Right lung (tissue), 5 donors: ENCODE results near the gene NQO2. TPM values are rescaled to one million over a fixed set of nuclear protein-coding genes. Genes with fewer than 3 reads are reported as not detected.
"Not testable (repeated sequence)": the region's sequence is repeated elsewhere in the genome, so short reads cannot be mapped to it uniquely, and the experiment has no call there.

Experiments
- DNase-seq, 2 donors: peaks; one replicate each; pipeline ENCODE4 v3.0.0-alpha.2; 2013
- polyA plus RNA-seq, 5 donors: library from polyadenylated mRNA; unstranded; fragments of 120-200 nt; gene quantifications; one replicate each; pipeline versions ENCODE4 v1.2.1 to v1.2.3, GENCODE V29; 2013; ENCODE audit warnings: inconsistent platforms in 1 of 5, low replicate concordance in 1 of 5; ENCODE audit not compliant: insufficient read length in 5 of 5, insufficient read depth in 1 of 5

Gene NQO2
- polyA plus RNA-seq, 5 donors = 25.8 to 36.6 (median 29.5) TPM

DNA sequence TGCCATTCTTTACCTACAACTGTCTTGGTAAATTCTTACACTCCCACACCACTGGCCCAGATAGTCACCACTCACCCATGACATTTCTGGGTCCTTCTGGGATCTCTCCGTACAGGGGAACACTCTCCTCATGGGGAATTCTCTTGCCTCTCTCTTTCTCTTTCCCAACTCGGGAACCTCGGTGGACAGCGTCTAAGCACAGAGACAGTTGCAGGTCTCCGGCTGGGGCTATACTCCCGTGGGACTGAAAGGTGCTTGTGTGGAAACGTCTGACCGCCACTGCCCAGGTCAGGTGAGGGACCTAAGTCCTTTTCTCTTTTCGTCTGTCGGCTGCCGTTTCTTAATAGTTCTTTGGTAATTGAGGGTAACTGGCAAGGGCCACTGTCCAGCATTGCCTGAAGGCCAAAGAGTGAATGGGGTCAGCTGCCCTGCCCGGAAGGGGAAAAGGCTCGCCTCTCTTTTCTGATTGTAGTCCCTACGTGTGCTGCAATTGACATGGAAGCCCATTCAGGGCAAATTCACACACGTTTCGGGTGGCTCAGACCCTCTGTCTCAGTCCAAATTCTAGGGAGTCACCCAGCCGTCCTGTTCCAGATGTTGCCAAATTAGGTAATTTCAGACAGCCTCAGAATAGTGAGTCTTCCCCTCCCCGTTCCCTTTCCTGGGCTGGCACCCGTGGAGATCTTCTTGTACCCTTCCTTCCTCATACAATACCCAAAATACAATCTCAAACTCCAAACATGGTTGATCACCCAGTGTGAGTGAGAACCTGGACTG lies 37.4 kb downstream of the NQO2 start:
- no peak for DNase-seq

DNA sequence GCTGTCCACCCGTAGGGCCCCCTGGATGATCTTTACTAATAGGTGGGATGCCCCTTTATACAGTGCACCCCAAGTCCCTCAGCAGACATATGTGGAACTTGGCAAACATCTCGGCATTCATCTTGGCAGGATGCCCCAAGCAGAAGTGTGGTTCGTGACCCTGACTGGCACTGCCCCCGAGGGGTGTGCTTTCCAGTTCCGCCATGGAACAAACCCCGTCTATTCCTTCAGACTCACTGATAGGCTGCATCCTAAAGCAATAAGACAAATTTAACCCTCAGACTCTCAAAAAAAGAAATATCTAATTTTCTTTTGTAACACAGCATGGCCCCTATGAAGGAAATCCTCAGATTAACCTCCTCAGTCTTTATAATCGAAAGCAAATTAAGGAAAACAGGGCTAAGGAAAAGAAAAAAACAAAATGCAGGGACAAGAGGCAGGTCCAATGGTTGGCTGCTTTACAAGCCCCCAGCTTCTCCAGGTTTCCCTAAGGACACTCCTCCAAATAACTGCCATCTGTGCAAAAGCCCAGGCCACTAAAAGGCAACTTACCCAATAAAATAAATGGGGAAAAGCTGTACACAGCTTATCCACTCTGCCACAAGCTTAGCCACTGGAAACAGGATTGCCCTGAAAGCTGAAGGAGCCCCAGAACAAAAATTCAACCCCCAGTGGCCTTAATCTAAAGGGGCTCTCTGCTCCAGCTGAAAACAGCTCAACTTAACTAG lies 38.1 kb downstream of the NQO2 start:
- DNase-seq = no peak

DNA sequence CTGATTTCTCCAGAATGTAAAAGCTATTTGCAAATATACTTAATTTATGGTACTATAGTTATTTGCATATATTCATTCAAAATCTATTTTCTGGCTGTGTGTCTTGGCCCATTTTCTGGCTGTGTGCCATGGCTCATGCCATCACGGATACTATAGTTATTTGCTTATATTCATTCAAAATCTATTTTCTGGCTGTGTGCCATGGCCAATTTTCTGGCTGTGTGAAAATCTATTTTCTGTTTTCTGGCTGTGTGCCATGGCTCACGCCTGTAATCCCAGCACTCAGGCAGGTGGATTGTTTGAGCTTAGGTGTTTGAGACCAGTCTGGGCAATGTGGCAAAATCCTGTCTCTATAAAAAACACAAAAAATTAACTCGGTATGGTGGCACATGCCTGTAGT lies 39.7 kb downstream of the NQO2 start:
- DNase-seq = no peak

DNA sequence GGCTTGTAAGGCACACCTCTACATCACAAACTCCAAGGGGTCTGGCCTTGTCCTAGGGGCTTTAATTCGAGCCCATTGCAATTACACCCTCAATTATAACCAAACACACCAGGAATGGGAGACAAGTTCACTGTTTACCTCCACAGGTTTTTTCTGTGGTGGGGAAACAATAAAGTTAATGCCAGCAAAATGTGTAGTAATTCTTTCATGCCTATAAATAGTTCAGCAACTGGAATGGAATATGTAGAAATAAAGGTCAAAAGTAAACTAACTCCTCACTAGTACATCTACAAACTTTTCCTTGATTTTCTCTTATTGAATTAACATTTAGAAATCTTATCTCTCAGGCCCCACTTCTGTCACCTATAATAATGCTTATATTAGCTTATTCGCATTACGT lies 41.5 kb downstream of the NQO2 start:
- no peak for DNase-seq

DNA sequence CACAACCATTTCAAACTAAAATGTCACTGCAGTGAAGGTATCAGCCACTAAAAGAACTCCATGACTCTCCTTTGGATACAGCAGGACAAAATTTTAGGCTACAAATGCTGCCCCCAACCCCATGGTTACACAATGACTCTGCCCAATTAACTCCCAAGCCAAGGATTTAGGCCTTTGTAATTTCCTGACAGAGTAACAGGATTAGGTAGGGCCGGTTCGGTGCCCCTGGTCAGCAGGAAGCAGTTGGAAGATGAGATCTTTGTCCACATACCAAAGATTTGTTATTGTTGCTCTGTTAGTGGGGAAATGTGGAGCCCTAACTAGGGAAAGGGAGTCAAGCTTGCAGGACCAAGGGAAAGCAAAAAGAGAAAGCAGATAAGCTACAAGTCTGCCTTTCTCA lies 41.9 kb downstream of the NQO2 start:
- DNase-seq = no peak

DNA sequence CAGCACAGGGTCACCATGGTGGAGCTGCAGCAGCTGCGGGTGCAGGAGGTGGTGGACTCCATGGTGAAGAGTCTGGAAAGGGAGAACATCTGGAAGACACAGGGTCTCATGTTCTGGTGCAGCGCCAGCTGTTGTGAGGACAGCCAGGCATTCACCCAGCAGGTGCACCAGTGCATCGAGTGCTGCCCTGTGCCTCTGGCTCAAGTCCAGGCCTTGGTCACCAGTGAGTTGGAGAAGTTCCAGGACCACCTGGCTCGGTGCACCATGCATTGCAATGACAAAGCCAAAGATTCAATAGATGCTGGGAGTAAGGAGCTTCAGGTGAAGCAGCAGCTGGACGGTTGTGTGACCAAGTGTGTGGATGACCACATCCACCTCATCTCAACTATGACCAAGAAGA lies 45.7 kb downstream of the NQO2 start:
- DNase-seq = no peak

DNA sequence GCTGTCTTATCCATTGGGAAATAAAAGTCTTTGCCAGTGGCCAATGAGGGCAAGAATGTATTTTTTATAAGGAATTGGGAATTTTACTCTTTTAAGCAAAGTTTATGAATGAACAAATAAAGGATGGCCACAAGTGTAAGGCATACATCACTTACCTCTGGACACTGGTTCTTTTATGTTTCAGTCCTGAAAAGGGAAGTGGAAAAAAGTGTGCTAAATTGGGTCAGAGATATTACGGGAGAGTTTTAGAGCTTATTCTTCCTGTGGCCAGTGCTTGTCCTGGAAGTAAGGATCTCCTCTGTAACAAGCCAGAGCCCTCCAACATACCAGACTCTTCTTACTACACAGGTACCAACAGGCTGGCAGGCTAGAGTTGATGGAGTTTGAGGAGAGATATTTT lies 46.1 kb downstream of the NQO2 start:
- DNase-seq = no peak

DNA sequence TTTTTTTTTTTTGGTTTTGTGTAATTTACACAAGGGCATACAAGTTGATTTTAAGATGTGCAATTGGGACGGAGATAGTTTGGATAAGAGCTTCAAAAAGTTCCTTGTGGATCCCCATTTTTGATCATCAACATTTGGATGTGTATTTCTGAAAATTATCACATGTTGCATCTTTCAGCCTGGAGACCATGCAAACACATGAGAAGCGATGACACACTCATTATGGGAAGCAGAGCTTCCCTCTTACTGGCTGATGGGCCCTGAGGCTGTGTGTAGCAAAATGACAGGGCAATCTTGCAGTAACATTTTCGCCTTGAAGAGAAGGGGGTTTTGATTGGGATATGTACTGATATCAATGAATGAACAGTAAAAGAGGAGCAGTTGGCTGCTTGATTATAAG lies 46.6 kb downstream of the NQO2 start:
- no peak for DNase-seq

DNA sequence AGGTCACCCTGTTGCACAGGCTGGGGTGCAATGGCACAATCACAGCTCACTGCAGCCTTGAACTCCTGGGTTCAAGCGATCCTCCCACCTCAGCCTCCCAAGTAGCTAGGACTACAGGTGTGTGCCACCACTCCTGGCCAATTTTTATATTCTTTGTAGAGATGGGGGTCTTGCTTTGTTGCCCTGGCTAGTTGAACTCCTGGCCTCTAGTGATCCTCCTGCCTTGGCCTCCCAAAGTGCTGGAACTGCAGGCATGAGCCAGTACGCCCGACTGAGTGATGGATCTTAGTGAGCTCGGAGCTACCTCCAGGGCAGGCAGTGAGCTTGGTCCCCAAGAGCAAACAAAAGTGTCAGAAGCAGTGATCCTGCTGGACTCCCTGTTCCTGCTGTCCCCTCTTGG lies 48.3 kb downstream of the NQO2 start:
- not testable (repeated sequence) for DNase-seq

DNA sequence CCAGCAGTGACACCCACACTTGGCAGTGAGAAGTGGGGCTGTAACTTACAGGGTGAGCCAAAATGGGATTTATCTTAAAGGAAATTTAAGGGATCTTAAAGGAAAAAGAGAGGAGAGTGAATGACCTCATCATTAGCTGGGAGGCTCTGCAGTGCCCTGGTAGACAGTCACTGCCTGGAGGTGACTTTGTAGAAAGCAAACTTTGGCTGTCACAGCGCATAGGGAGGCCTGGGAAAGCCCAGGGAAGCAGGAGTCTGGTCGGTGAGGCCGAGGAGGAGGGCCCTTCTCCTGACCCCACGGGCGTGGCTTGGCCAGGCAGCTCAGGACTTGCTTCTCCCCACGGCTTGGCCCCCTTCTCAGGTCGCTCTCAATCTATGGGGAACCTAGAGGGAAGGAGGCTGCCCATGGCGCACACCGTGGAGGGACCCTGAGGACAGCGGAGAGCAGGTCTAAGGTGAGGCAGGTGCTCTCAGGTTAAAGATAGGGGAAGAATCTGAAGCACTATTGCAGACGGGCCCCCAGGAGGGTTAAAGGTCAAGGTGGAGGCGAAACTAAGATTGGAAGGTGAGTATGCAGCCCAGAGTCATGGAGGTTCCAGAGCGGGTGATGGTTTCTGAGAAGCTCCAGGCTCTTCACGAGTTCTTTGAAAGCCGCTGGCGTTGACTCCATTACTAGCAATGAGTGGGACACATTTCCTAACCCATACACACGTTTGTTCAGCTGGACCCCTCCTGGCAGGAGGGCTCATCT lies 53.0 kb downstream of the NQO2 start:
- DNase-seq = no peak

DNA sequence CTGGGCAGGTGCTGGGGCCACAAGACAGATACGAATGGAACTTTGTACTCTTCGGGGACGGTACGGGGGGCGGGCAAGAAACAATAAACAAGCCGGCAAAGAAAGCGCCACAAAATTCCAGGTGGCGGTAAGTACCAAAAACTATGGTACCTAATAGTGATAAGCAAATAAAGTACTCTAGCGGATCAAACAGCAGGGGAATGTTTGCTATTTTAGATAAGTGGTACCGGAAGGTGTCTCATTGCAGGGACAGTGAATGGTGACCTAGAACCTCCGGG lies 53.5 kb downstream of the NQO2 start:
- DNase-seq = no peak

DNA sequence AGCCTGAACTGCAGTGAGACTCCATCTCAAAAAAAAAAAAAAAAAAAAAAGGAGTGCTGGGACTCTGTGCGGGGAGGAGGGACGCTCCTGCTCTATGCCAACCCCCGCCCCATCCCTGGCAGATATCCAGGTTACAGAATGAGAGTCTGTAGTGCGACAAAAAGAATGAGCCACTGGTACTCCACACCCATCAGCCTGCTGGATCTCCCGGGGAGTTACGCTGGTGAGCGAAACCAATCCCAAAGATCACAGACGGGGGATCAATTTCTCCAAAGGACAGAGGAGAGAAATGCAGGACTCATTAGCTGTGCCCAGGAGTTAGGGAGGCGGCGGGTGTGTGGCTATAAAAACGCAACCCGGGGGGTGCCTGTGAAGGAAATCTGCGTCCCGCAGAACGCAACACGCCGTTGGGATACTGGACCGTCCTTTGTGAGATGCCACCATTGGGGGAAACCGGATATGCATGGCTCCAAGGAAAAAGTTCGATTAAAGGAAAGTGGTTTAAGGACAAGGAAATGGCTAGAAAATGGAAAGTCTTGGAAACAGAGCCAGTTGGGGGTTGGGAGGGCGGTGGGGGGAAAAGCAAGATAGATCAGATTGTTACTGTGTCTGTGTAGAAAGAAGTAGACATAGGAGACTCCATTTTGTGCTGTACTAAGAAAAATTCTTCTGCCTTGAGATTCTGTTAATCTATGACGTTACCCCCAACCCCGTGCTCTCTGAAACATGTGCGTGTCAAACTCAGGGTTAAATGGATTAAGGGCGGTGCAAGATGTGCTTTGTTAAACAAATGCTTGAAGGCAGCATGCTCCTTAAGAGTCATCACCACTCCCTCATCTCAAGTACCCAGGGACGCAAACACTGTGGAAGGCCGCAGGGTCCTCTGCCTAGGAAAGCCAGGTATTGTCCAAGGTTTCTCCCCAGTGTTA lies 54.8 kb downstream of the NQO2 start:
- peak in 1 of 2 donors; percentile 53 for DNase-seq

DNA sequence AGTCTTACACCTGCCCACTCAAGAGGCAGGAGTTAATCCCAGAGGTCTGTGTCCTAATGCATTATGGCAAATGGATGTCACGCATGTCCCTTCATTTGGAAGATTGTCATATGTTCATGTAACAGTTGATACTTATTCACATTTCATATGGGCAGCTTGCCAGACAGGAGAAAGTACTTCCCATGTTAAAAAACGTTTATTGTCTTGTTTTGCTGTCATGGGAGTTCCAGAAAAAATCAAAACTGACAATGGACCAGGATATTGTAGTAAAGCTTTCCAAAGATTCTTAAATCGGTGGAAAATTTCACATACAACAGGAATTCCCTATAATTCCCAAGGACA lies 55.4 kb downstream of the NQO2 start:
- not testable (repeated sequence) for DNase-seq

DNA sequence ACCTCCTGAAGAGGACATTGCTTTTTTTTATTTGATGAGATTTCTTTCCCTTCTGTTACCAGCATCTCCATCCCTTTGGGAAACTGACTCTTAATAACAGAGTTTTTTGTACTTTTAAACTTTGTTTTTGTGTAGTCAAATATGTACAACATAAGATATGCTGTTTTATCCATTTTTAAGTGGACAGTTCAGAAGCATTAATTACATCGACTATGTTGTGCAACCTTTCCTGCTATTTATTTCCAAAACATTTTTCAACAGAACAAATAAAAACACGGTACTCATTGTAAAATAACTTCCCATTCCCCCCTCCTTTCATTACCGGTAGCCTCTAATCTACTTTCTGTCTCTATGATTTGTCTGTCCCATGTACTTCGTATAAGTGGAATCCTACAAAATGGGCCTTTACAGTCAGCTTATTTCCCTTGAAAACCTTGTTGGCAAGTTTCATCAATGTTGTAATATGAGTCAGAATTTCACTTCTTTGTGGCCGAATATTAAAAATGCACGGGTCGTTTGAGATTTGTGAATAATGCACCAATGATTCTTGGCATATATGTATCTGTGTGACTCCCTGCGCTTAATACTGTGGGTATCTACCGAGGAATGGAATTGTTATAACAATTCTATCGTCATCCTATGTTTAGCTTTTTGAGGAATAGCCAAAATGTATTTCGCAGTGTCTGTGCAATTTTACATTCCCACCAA lies 57.5 kb downstream of the NQO2 start:
- DNase-seq = no peak

DNA sequence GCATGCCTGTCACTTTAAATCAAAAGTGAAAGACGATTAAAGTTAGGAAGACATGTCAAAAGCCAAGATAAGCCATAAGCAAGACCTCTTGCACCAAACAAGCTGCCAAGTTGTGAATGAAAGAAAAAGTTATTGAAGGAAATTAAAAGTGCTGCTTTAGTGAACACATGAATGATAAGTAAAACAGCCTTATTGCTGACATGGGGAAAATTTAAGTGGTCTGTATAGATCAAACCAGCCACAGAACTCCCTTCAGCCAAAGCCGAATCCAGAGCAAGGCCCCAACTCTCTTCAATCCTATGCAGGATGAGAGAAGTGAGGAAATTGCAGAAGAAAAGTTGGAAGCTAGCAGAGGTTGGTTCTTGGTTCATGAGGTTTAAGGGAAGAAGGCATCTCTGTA lies 59.3 kb downstream of the NQO2 start:
- DNase-seq = no peak

DNA sequence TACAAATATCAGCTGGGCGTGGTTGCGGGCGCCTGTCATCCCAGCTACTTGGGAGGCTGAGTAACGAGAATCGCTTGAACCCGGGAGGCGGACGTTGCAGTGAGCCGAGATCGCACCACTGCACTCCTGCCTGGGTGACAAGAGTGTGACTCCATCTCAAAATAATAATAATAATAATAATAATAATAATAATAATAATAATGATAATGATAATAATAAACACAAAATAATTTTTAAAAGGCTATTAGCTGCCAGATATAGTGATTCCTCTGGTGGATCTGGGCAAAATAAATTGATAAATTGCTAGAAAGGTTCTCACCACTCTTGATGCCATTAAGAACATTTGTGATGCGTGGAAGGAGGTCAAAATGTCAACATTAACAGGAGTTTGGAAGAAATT lies 60.4 kb downstream of the NQO2 start:
- DNase-seq = not testable (repeated sequence)

DNA sequence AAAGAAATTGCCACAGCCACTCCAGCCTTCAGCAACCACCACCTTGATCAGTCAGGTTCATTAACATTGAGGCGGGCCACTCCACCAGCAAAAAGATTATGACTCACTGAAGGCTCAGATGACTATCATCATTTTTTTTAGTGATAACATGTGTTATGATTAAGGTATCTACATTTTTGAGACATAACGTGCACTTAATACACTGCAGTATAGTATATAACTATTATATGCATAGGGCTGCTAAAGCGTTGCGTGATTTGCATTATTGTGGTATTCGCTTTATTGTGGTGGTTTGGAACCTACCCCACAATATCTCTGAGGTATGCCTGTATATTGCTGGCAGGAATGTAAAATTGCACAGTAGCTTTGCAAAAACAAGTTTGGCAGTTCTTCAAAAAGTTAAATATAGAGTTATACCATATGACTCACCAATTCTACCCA lies 61.8 kb downstream of the NQO2 start:
- DNase-seq = no peak

DNA sequence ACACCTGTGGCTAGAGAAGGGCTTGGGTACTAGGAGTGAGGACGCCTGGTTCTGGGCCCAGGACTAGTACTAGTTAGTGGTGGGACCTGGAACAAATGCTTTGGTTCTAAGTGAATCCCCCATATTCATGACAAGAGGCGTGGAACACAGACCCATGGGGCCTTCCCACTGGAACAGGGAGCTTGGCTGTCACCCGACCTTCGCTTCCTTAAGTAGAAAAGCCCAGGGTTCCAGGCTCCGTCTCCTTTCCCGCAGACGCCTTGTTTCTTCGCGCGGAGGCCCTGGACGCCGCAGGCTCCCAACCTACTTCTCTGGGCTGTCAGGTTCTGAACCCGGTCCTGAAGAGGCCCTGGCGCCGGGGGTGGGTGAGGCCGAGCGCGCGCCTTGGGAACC lies 63.6 kb downstream of the NQO2 start:
- DNase-seq = not testable (repeated sequence)

DNA sequence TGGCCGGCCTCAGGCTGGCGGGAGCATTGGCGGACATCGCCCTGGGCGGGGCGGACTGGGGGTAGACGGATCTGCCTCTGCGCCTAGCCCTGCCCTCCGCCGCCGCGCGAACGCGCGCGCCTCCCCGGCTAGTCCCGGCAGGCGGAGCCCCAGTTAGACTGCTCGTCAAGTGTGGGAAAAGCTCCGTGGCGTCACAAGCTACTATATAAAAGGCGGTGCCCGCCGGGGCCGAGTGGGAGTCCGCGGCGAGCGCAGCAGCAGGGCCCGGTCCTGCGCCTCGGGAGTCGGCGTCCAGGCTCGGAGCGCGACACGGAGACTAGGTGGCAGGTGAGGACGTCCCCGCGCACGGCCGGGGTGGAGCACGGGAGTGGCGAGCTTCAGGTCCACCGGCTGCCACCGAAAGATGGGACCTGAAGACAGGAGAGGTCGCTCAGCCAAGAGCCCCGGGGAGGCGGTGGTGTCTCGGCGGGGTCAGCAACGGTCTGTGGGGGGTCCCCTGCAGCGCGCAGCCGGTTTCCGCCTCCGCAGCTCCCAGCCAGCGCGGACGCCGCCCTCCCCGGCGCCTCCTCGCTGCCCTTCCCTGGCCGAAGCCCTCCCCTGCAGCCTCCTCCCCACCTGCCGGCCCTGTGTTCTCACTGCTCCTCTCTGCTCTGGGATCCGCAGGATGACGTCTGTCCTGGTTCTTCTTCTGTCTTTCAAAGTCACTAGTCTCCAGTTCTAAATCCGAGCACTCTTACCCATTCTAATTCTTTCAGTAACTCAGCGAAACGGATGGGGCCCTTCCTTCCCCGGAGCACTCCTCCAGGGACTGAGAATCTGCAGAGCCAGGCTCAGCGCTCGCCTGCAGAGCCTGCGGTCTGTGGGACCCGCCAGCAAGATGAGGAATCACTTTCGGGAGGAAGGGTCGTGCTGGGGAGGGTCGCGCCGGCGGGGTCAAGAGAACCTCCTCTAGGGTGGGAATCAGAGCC lies 64.3 kb downstream of the NQO2 start:
- peak; percentile 88 to 91 for DNase-seq
